H1 (cell line): ENCODE measurements around the gene BRD3OS. TPM values are rescaled to one million over a fixed set of nuclear protein-coding genes. Genes with fewer than 3 reads are reported as not detected.

ENCODE experiments used
- CTCF ChIA-PET: fragments of 300-600 bp; sonication (Branson Sonifier 250); formaldehyde crosslinking; loops from one replicate; lab custom pipeline; 2021; ENCODE audit not compliant: partially characterized antibody; lab: Charles Lee
- POLR2A ChIA-PET: fragments of 300-600 bp; sonication (Branson Sonifier 250); formaldehyde crosslinking; loops from one replicate; lab custom pipeline; 2021; ENCODE audit warnings: inconsistent platforms; ENCODE audit not compliant: partially characterized antibody; lab: Charles Lee
- DNase-seq, 2 experiments: peaks; one replicate each; pipeline versions ENCODE4 v3.0.0 to v3.0.0-alpha.2; 2010 to 2022; ENCODE audit warnings: low spot score in 2 of 2, low read depth in 1 of 2, mixed read lengths in 1 of 2
- FAIRE-seq: peaks from 2 replicates; lab custom pipeline; 2011; peaks lifted over from hg19 to GRCh38; lab: Jason Lieb, UNC
- H2AFZ ChIP-seq: 2 replicates; pipeline ENCODE4 v1.8.1; 2012; ENCODE audit warnings: low read length, inconsistent platforms
- H2AK5ac ChIP-seq: 2 replicates; pipeline ENCODE4 v1.6.1; 2013; ENCODE audit warnings: low read depth, low read length
- H2BK120ac ChIP-seq: replicated peaks from 2 replicates; pipeline ENCODE3; 2013; ENCODE audit warnings: low read depth, low read length, inconsistent platforms
- H2BK12ac ChIP-seq: 2 replicates; pipeline ENCODE4 v1.6.1; 2013; ENCODE audit warnings: low read depth, low read length
- H2BK15ac ChIP-seq: 2 replicates; pipeline ENCODE4 v1.6.1; 2013; ENCODE audit warnings: low read length
- H2BK20ac ChIP-seq: 2 replicates; pipeline ENCODE4 v1.6.1; 2013; ENCODE audit warnings: low read length
- H2BK5ac ChIP-seq: 2 replicates; pipeline ENCODE4 v1.6.1; 2013; ENCODE audit warnings: low read depth, low read length
- H3K14ac ChIP-seq: 2 replicates; pipeline ENCODE4 v1.6.1; 2013; ENCODE audit warnings: inconsistent platforms; ENCODE audit not compliant: insufficient read length
- H3K18ac ChIP-seq: 2 replicates; pipeline ENCODE4 v1.6.1; 2013; ENCODE audit warnings: low read length; ENCODE audit errors: extremely low read depth
- H3K23ac ChIP-seq: 2 replicates; pipeline ENCODE4 v1.6.1; 2013; ENCODE audit warnings: inconsistent platforms; ENCODE audit not compliant: insufficient read length
- H3K23me2 ChIP-seq: 2 replicates; pipeline ENCODE4 v1.6.1; 2013; ENCODE audit warnings: low read depth, low read length
- H3K27ac ChIP-seq: 2 replicates; pipeline ENCODE4 v1.6.1; 2011; ENCODE audit warnings: low read depth, low read length, inconsistent platforms
- H3K27me3 ChIP-seq, 4 experiments: replicated peaks in 1 of 4; 1 replicate in 1 of 4; 2 replicates in 3 of 4; pipeline versions ENCODE4 v1.6.1 to v1.8.1; 2011 to 2013; ENCODE audit warnings: low read length in 3 of 4, mild to moderate bottlenecking in 3 of 4, inconsistent platforms in 2 of 4, mixed read lengths in 2 of 4, moderate library complexity in 1 of 4; ENCODE audit not compliant: control insufficient read depth in 3 of 4, insufficient read depth in 3 of 4; ENCODE audit errors: extremely low read depth in 1 of 4
- H3K36me3 ChIP-seq, 4 experiments: 2 replicates each; pipeline versions ENCODE4 v1.6.1 to v1.8.1; 2011 to 2013; ENCODE audit warnings: mild to moderate bottlenecking in 4 of 4, low read length in 3 of 4, moderate library complexity in 2 of 4, control low read depth in 1 of 4, inconsistent platforms in 1 of 4; ENCODE audit not compliant: insufficient read depth in 4 of 4, control insufficient read depth in 2 of 4
- H3K4ac ChIP-seq: replicated peaks from 2 replicates; pipeline ENCODE3; 2013; ENCODE audit warnings: low read length, low read depth, mixed read lengths, inconsistent platforms; ENCODE audit not compliant: insufficient read length
- H3K4me1 ChIP-seq, 4 experiments: replicated peaks in 1 of 4; 1 replicate in 1 of 4; 2 replicates in 3 of 4; pipeline versions ENCODE4 v1.6.1 to v1.8.1; 2011 to 2013; ENCODE audit warnings: low read length in 3 of 4, inconsistent platforms in 2 of 4, mixed read lengths in 1 of 4; ENCODE audit not compliant: insufficient read depth in 4 of 4, control insufficient read depth in 3 of 4
- H3K4me2 ChIP-seq, 2 experiments: 2 replicates each; pipeline versions ENCODE4 v1.6.1 to v1.8.1; 2011 to 2013; ENCODE audit warnings: low read depth in 2 of 2, low read length in 2 of 2, control low read depth in 1 of 2, inconsistent platforms in 1 of 2, mild to moderate bottlenecking in 1 of 2; ENCODE audit not compliant: insufficient read depth in 1 of 2
- H3K4me3 ChIP-seq, 4 experiments: fragments of 200-600, 300-600 bp in 1 of 4; sonication (generic), shearing (Covaris generic), sonication (Bioruptor Twin) in 1 of 4; 2 replicates each; pipeline versions ENCODE4 v1.5.1 to v1.8.1; 2011 to 2016; ENCODE audit warnings: low read length in 4 of 4, low read depth in 3 of 4, control low read depth in 2 of 4, inconsistent platforms in 2 of 4, mild to moderate bottlenecking in 2 of 4, mixed read lengths in 1 of 4, moderate library complexity in 1 of 4; ENCODE audit not compliant: insufficient read depth in 2 of 4; ENCODE audit errors: extremely low read depth in 1 of 4
- H3K56ac ChIP-seq: replicated peaks from 2 replicates; pipeline ENCODE3; 2013; ENCODE audit warnings: low read depth, mild to moderate bottlenecking, mixed read lengths, low read length, inconsistent platforms; ENCODE audit not compliant: insufficient read length
- H3K79me1 ChIP-seq: 2 replicates; pipeline ENCODE4 v1.6.1; 2013; ENCODE audit warnings: low read depth, low read length, control low read depth
- H3K79me2 ChIP-seq, 2 experiments: 2 replicates each; pipeline versions ENCODE4 v1.6.1 to v1.8.1; 2012 to 2013; ENCODE audit warnings: low read length in 2 of 2, mild to moderate bottlenecking in 2 of 2, inconsistent platforms in 1 of 2; ENCODE audit not compliant: insufficient read depth in 2 of 2, control insufficient read depth in 1 of 2
- H3K9ac ChIP-seq, 4 experiments: replicated peaks in 1 of 4; 1 replicate in 1 of 4; 2 replicates in 3 of 4; pipeline versions ENCODE4 v1.6.1 to v1.8.1; 2011 to 2013; ENCODE audit warnings: low read depth in 3 of 4, low read length in 3 of 4, control low read depth in 2 of 4, mild to moderate bottlenecking in 2 of 4, moderate library complexity in 2 of 4, inconsistent platforms in 1 of 4; ENCODE audit errors: extremely low read depth in 1 of 4
- H3K9me3 ChIP-seq, 2 experiments: 2 replicates each; pipeline versions ENCODE4 v1.6.1 to v1.8.1; 2012 to 2013; ENCODE audit warnings: mild to moderate bottlenecking in 2 of 2, moderate library complexity in 2 of 2, control low read depth in 1 of 2, inconsistent platforms in 1 of 2, low read depth in 1 of 2, low read length in 1 of 2, mixed read lengths in 1 of 2; ENCODE audit not compliant: insufficient read depth in 2 of 2
- H4K20me1 ChIP-seq, 2 experiments: replicated peaks in 1 of 2; 2 replicates each; pipeline versions ENCODE3 to v1.8.1; 2011 to 2013; ENCODE audit warnings: inconsistent platforms in 2 of 2, low read length in 2 of 2, mild to moderate bottlenecking in 1 of 2; ENCODE audit not compliant: insufficient read depth in 2 of 2, control insufficient read depth in 1 of 2
- H4K5ac ChIP-seq: 2 replicates; pipeline ENCODE4 v1.6.1; 2013; ENCODE audit warnings: low read length, low read depth, mixed read lengths, inconsistent platforms; ENCODE audit not compliant: insufficient read length
- H4K8ac ChIP-seq: 2 replicates; pipeline ENCODE4 v1.8.0; 2013; ENCODE audit warnings: mild to moderate bottlenecking, moderate library complexity, low read length, inconsistent platforms; ENCODE audit not compliant: insufficient read depth; ENCODE audit errors: extremely low read depth
- H4K91ac ChIP-seq: replicated peaks from 2 replicates; pipeline ENCODE3; 2013; ENCODE audit warnings: low read length, mixed read lengths, inconsistent platforms; ENCODE audit not compliant: insufficient read length
- PHF8 ChIP-seq: fragments of 200-600 bp; sonication (generic); conservative IDR thresholded peaks from 2 replicates; pipeline ENCODE4 v1.7.1; 2012; ENCODE audit warnings: low read depth, mild to moderate bottlenecking, inconsistent platforms, low read length, moderate library complexity
- SIRT6 ChIP-seq: IDR thresholded peaks from one replicate; pipeline ENCODE4 v1.7.1; 2012; ENCODE audit warnings: low read length, inconsistent platforms
- SIX5 ChIP-seq: IDR thresholded peaks from 2 replicates; pipeline ENCODE4 v1.6.1; 2011; ENCODE audit warnings: mild to moderate bottlenecking, low read depth, low read length
- SP1 ChIP-seq: IDR thresholded peaks from 2 replicates; pipeline ENCODE4 v1.6.1; 2011; ENCODE audit warnings: low read depth, low read length
- SRF ChIP-seq: IDR thresholded peaks from 2 replicates; pipeline ENCODE4 v1.6.1; 2011; ENCODE audit warnings: mild to moderate bottlenecking, low read depth, low read length, moderate library complexity
- WGBS, 2 experiments: shearing (Covaris generic) in 1 of 2; methylation state at CpG; one replicate each; pipeline versions ENCODE4 v1.1.6 to v1.1.7; 2013 to 2015; ENCODE audit warnings: low lambda C conversion rate in 2 of 2, mixed read lengths in 2 of 2, inconsistent platforms in 1 of 2, low coverage in 1 of 2, missing lambda C conversion rate in 1 of 2; ENCODE audit not compliant: insufficient replicate concordance in 2 of 2, insufficient coverage in 1 of 2, insufficient read length in 1 of 2; ENCODE audit errors: extremely low coverage in 1 of 2, missing lambda C conversion rate in 1 of 2; 5-methylcytosine and 5-hydroxymethylcytosine counted together
- polyA plus RNA-seq, 7 experiments: library from polyadenylated mRNA; depleted of rRNA in 3 of 7; stranded (reverse) in 5 of 7; unstranded in 2 of 7; fragments of >200 nt in 5 of 7; fragments of 200-250 nt in 2 of 7; gene quantifications; 1 replicate in 5 of 7; 2 replicates in 1 of 7; 4 replicates in 1 of 7; pipeline versions ENCODE4 v1.2.1 to v1.2.3, GENCODE V29; 2011 to 2013; ENCODE audit warnings: missing spikeins in 2 of 7, mixed read lengths in 2 of 7
- total RNA-seq: library from RNA; stranded (reverse); fragmentation: NEBNext Ultra II Directional; extraction: Animal tissue kit (Norgen Biotek cat#: 25700); gene quantifications from 2 replicates; pipeline ENCODE4 v1.2.1, GENCODE V29; 2021

BRD3OS gene
- total and polyA plus RNA-seq, 2 of the 8 experiments (the other 6 are each of a cell fraction or from before 2014, with no cell fraction given), result 12.7 to 20.2 TPM

DNA sequence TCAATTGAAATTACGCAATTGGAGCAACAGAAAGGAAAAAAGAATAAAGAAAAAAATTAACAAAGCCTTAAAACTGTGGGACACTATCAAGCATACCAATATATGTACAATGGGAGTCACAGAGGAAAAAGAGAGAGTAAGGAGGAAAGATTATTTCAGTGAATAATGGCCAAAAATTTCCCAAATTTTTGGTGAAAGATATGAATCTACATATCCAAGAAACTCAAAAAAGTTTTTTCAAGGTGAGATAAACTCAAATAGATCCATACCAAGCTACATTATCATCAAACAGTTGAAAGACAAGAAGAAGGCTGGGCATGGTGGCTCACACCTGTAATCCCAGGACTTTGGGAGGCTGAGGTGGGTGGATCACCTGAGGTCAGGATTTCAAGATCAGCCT, 51.4 kb downstream of the BRD3OS start:
- Histone ChIP-seq H4K20me1 (no peaks in the 10 kb centered on the region), H2AK5ac (no peak overlapping the region), H3K79me2 (no peaks in the 10 kb centered on the region), H3K4ac (no peak overlapping the region), H4K8ac (no peak overlapping the region), H3K23ac (no peak overlapping the region), H3K27ac (no peak overlapping the region), H3K4me2 (no peak overlapping the region), H3K23me2 (no peaks in the 10 kb centered on the region), H3K18ac (no peak overlapping the region), H3K27me3 (no peaks in the 10 kb centered on the region), H3K14ac (no peak overlapping the region), H2BK20ac (no peak overlapping the region), H3K4me1 (no peaks in the 10 kb centered on the region), H2AFZ (no peak overlapping the region), H3K79me1 (no peaks in the 10 kb centered on the region), H4K5ac (no peak overlapping the region), H2BK12ac (no peak overlapping the region), H3K4me3 (no peak overlapping the region), H3K9me3 (peaks cover 10 to 15% of the 10 kb centered on the region in 2 experiments; a peak in 2 of 4 replicates), H2BK15ac (no peak overlapping the region), H3K56ac (no peak overlapping the region), H3K36me3 (no peaks in the 10 kb centered on the region), H4K91ac (no peak overlapping the region), H2BK120ac (no peak overlapping the region), H3K9ac (no peak overlapping the region), H2BK5ac (no peak overlapping the region)
- DNase-seq, result no peak
- CTCF ChIA-PET, result no interaction called here
- POLR2A ChIA-PET, result no interaction called here
- FAIRE-seq, result no peak
- WGBS, 2 experiments, result 0% methylated on average over 1 of the region's 1 CpG; no CpG with 5 or more reads in 1 of the 2 experiments
- TF ChIP-seq SIX5 (no peak), SIRT6 (no peak), SP1 (no peak), PHF8 (no peak), SRF (no peak)

Other genes starting within 250 kb of the BRD3OS start
- 34.6 and 37.6 TPM in 2 replicates for gene VAV2, start 33.2 kb upstream of the BRD3OS start, total RNA-seq
- 13.6 and 17.6 TPM in 2 replicates for gene VAV2, start 33.2 kb upstream of the BRD3OS start, polyA plus RNA-seq (2011; rRNA removed)
- 82.7 and 87.8 TPM in 2 replicates for gene BRD3, start 42.5 kb downstream of the BRD3OS start, total RNA-seq
- 31.0 and 38.4 TPM in 2 replicates for gene BRD3, start 42.5 kb downstream of the BRD3OS start, polyA plus RNA-seq (2011; rRNA removed)
- gene WDR5, start 110.6 kb downstream of the BRD3OS start, total RNA-seq, result 68.1 and 69.7 TPM in 2 replicates
- gene WDR5, start 110.6 kb downstream of the BRD3OS start, polyA plus RNA-seq (2011; rRNA removed), result 38.4 and 60.6 TPM in 2 replicates
- 159 and 179 TPM in 2 replicates for gene RNU6ATAC, start 139.1 kb downstream of the BRD3OS start, total RNA-seq
- not detected in 2 replicates for gene RNU6ATAC, start 139.1 kb downstream of the BRD3OS start, polyA plus RNA-seq (2011; rRNA removed)